Measurements from ENCODE around the gene TMEM132C. TPM values are rescaled to one million over a fixed set of nuclear protein-coding genes. Genes with fewer than 3 reads are reported as not detected.

TMEM132C gene
- total RNA-seq, 1 donor from 2014 or later, result 0.64 TPM

DNA sequence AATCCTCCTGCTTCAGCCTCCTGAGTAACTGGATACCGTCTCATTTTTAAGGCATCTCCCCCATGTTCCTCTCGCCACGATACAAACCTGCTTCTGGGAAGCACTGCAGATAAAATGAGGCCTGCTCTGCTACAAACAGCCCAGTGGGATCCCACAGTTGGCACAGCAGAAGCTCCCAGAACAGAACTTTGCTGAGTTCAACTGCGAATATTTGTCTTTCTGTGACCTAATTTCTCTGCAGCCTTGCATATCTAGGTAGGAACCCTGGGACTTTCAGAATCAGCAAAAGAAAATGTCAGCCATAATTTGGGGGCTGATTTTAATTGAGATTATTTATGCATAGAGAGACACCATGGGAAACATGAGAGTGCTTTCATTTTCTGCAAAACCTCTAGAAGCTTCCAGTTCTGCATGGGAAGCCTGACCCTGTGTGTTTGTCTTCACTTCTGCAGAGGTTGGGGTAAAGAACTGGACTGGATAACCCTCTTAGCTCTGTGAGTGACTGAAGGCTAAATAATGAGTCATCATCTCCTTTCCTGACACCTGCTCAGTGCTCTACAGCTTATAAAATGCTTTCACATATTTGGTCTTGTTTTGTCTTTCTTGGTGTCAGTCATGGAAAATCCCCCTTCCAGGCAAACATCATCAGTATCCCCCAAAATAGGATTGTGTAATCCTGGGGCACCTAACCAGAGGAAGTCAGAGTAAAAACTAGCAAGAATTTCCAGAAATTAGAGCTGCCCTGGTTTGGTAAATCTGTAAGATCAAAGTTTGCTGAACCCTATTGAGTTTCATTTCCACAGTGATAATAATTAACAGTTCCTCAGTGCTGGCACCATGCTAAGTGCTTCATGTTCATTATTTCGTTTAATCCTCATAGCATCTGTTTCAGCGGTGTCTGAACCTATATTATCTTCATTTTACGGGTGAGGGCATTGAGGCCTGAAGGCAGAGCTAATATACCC, 371.0 kb downstream of the TMEM132C start:
- DNase-seq (no peak), ATAC-seq (no peak)
- no peaks in the 10 kb centered on the region for H3K9me3 ChIP-seq
- TF ChIP-seq, protein P1, sequence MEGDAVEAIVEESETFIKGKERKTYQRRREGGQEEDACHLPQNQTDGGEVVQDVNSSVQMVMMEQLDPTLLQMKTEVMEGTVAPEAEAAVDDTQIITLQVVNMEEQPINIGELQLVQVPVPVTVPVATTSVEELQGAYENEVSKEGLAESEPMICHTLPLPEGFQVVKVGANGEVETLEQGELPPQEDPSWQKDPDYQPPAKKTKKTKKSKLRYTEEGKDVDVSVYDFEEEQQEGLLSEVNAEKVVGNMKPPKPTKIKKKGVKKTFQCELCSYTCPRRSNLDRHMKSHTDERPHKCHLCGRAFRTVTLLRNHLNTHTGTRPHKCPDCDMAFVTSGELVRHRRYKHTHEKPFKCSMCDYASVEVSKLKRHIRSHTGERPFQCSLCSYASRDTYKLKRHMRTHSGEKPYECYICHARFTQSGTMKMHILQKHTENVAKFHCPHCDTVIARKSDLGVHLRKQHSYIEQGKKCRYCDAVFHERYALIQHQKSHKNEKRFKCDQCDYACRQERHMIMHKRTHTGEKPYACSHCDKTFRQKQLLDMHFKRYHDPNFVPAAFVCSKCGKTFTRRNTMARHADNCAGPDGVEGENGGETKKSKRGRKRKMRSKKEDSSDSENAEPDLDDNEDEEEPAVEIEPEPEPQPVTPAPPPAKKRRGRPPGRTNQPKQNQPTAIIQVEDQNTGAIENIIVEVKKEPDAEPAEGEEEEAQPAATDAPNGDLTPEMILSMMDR (IDR thresholded peaks at IDR 0.05), result no peak
- no peaks in the 10 kb centered on the region for H3K4me1 ChIP-seq
- H3K4me3 ChIP-seq, result no peak overlapping the region
- H3K27ac ChIP-seq, result no peak overlapping the region
- H3K36me3 ChIP-seq, result no peaks in the 10 kb centered on the region
- intact Hi-C loops (cut with DNase I), result no loop called here
- peaks cover 6% of the 10 kb centered on the region for H3K27me3 ChIP-seq

DNA sequence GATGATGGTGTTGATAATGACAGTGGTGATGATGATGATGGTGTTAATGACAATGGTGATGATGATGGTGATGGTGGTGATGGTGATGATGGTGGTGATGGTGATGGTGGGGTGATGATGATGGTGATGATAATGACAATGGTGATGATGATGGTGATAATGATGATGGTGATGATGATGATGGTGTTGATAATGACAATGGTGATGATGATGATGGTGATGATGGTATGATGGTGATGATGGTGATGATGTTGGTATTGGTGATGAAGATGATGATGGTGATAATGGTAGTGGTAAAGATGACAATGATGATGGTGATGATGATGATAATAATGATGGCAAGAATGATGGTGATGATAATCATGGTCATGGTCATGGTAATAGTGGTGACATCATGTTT, 372.1 kb downstream of the TMEM132C start:
- Histone ChIP-seq H3K27me3 (peaks cover 6% of the 10 kb centered on the region), H3K36me3 (no peaks in the 10 kb centered on the region), H3K4me1 (no peaks in the 10 kb centered on the region), H3K4me3 (no peak overlapping the region), H3K27ac (no peak overlapping the region), H3K9me3 (no peaks in the 10 kb centered on the region)
- intact Hi-C loops (cut with DNase I), result no loop called here
- TF ChIP-seq, protein P1 (IDR thresholded peaks at IDR 0.05), result no peak
- no peak for DNase-seq
- ATAC-seq, result no peak

- H3K27ac ChIP-seq, result no peak overlapping the region
- ATAC-seq (no peak), DNase-seq (no peak)
- no peak overlapping the region for H3K4me3 ChIP-seq
- H3K27me3 ChIP-seq, result peaks cover 6% of the 10 kb centered on the region
- TF ChIP-seq, protein P1 (IDR thresholded peaks at IDR 0.05), result no peak
- no peaks in the 10 kb centered on the region for H3K4me1 ChIP-seq
- intact Hi-C loops (cut with DNase I), result no loop called here
- no peaks in the 10 kb centered on the region for H3K9me3 ChIP-seq
- no peaks in the 10 kb centered on the region for H3K36me3 ChIP-seq
Observed at GRCh38 chr12:128643155-128643554, 376.2 kb downstream of the TMEM132C start.

GRCh38 chr12:128644664-128645296, 377.8 kb downstream of the TMEM132C start:
- intact Hi-C loops (cut with DNase I), result no loop called here
- TF ChIP-seq, protein P1 (IDR thresholded peaks at IDR 0.05), result peak; percentile 61

DNA sequence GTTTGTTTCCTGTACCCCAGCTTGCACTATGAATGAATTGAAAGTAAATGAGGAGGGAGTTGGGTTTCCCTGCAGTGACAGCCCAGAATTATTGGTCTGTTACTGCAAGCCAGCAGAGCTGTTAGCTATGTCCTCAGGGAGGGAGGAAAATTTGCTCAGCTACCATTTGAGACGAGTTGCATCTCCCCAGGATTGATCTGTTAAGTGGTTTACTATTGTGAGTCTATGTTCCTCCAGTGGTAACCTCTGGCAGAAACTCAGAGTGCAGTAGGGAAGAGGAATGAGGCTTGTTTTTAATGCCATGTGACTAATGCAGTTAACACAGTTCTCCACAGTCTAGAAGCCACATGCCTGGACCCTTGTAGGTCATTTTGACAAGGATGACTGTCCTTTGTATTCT, 382.9 kb downstream of the TMEM132C start:
- no peak overlapping the region for H3K4me3 ChIP-seq
- no peak for ATAC-seq
- no peaks in the 10 kb centered on the region for H3K27me3 ChIP-seq
- H3K9me3 ChIP-seq, result no peaks in the 10 kb centered on the region
- no peaks in the 10 kb centered on the region for H3K4me1 ChIP-seq
- H3K36me3 ChIP-seq, result no peaks in the 10 kb centered on the region
- TF ChIP-seq, protein P1 (IDR thresholded peaks at IDR 0.05), result no peak
- no peak overlapping the region for H3K27ac ChIP-seq
- intact Hi-C loops (cut with DNase I), result no loop called here
- no peak for DNase-seq

More at GRCh38 chr12:128644664-128645296, 377.8 kb downstream of the TMEM132C start:
- no peaks in the 10 kb centered on the region for H3K9me3 ChIP-seq
- no peaks in the 10 kb centered on the region for H3K4me1 ChIP-seq
- H3K27me3 ChIP-seq, result peaks cover 6% of the 10 kb centered on the region
- no peak overlapping the region for H3K4me3 ChIP-seq
- ATAC-seq, result peak; percentile 39
- no peaks in the 10 kb centered on the region for H3K36me3 ChIP-seq
- no peak overlapping the region for H3K27ac ChIP-seq
- DNase-seq, result no peak

Data from upper lobe of right lung (tissue), 1 donor.